OCI-LY7 (cell line): ENCODE data around the gene TMEM80. TPM values are rescaled to one million over a fixed set of nuclear protein-coding genes. Genes with fewer than 3 reads are reported as not detected.

Source experiments
- BruUV-seq: library from RNA; stranded (reverse); fragments of 400-500 nt; replicated peaks from 2 replicates; lab custom pipeline; 2021; lab: Mats Ljungman, UMichigan
- CTCF ChIA-PET: fragments of 300-600 bp; sonication (Branson Sonifier 250); formaldehyde crosslinking; loops from one replicate; lab custom pipeline; 2022; ENCODE audit warnings: antibody characterized with exemption; ENCODE audit not compliant: unreplicated experiment; lab: Charles Lee
- POLR2A ChIA-PET: fragments of 300-600 bp; sonication (Branson Sonifier 250); formaldehyde crosslinking; loops from one replicate; lab custom pipeline; 2022; ENCODE audit warnings: antibody characterized with exemption; lab: Charles Lee
- DNase-seq: peaks from one replicate; pipeline ENCODE4 v3.0.0-alpha.2; 2015; ENCODE audit warnings: low spot score
- H2AFZ ChIP-seq: fragments of 200-600 bp; sonication (generic), shearing (Covaris generic); 2 replicates; pipeline ENCODE4 v1.6.1; 2014; ENCODE audit warnings: mild to moderate bottlenecking, antibody characterized with exemption, low read length, moderate library complexity
- H3K27ac ChIP-seq: fragments of 200-600 bp; sonication (generic); 2 replicates; pipeline ENCODE4 v1.5.1; 2014; ENCODE audit warnings: mixed run types, low read depth, mild to moderate bottlenecking, moderate library complexity, low read length, inconsistent platforms; ENCODE audit not compliant: poor library complexity, severe bottlenecking
- H3K36me3 ChIP-seq: fragments of 200-600 bp; sonication (generic); 2 replicates; pipeline ENCODE4 v1.6.1; 2014; ENCODE audit warnings: mild to moderate bottlenecking, antibody characterized with exemption, low read length, moderate library complexity, mixed read lengths; ENCODE audit not compliant: insufficient read depth
- H3K4me1 ChIP-seq: fragments of 200-600 bp; sonication (generic); 2 replicates; pipeline ENCODE4 v1.5.1; 2014; ENCODE audit warnings: mild to moderate bottlenecking, low read length; ENCODE audit not compliant: insufficient read depth, poor library complexity, severe bottlenecking
- H3K4me2 ChIP-seq: fragments of 200-600 bp; sonication (generic); 2 replicates; pipeline ENCODE4 v1.6.1; 2014; ENCODE audit warnings: mild to moderate bottlenecking, low read length
- H3K4me3 ChIP-seq: fragments of 200-600 bp; sonication (generic); 2 replicates; pipeline ENCODE4 v1.5.1; 2014; ENCODE audit warnings: mild to moderate bottlenecking, low read depth, low read length; ENCODE audit not compliant: poor library complexity, severe bottlenecking
- H3K79me2 ChIP-seq: fragments of 200-600 bp; sonication (generic); 2 replicates; pipeline ENCODE4 v1.6.1; 2016; ENCODE audit warnings: low read depth, mild to moderate bottlenecking, low read length, moderate library complexity, mixed read lengths; ENCODE audit not compliant: insufficient read depth
- H3K9me2 ChIP-seq: fragments of 200-600 bp; sonication (generic); 2 replicates; pipeline ENCODE4 v1.6.1; 2016; ENCODE audit warnings: mild to moderate bottlenecking, low read length, mixed read lengths; ENCODE audit not compliant: insufficient read depth
- H3K9me3 ChIP-seq: fragments of 200-600 bp; sonication (generic); 2 replicates; pipeline ENCODE4 v1.6.1; 2014; ENCODE audit warnings: mild to moderate bottlenecking, mixed run types, low read length, mixed read lengths
- H4K20me1 ChIP-seq: fragments of 200-600 bp; sonication (generic); 2 replicates; pipeline ENCODE4 v1.6.1; 2014; ENCODE audit warnings: mild to moderate bottlenecking, antibody characterized with exemption, low read length, moderate library complexity, mixed read lengths; ENCODE audit not compliant: insufficient read depth
- EZH2phosphoT487 ChIP-seq: fragments of 200-600 bp; sonication (generic); IDR thresholded peaks from 2 replicates; pipeline ENCODE4 v1.6.1; 2018; ENCODE audit warnings: low read depth, borderline replicate concordance, mild to moderate bottlenecking, mixed run types, antibody characterized with exemption, low read length, moderate library complexity, mixed read lengths
- intact Hi-C: fragments of 100-400 bp; cut with micrococcal nuclease; formaldehyde crosslinking; loops from one replicate; pipeline ENCODE4 v1.10.0; 2022; ENCODE audit not compliant: unreplicated experiment
- total RNA-seq, 2 experiments: library from RNA; depleted of rRNA in 1 of 2; stranded (reverse); fragments of >200 nt in 1 of 2; shearing (Covaris generic) in 1 of 2; gene quantifications; 2 replicates each; pipeline ENCODE4 v1.2.3, GENCODE V29; 2014 to 2022
- TF ChIP-seq, protein P1 (sequence below): fragments of 200-600 bp; sonication (generic); conservative IDR thresholded peaks from 2 replicates; pipeline ENCODE4 v1.5.1; 2014; ENCODE audit warnings: mild to moderate bottlenecking, antibody characterized with exemption, low read length, moderate library complexity, mixed read lengths

TMEM80 gene
- total RNA-seq, 2 experiments from 2014 or later = 52.7 to 52.8 TPM

- no TSS peak for BruUV-seq
- DNase-seq = no peak
Observed at GRCh38 chr11:706439-706956, 10.9 kb downstream of the TMEM80 start.

DNA sequence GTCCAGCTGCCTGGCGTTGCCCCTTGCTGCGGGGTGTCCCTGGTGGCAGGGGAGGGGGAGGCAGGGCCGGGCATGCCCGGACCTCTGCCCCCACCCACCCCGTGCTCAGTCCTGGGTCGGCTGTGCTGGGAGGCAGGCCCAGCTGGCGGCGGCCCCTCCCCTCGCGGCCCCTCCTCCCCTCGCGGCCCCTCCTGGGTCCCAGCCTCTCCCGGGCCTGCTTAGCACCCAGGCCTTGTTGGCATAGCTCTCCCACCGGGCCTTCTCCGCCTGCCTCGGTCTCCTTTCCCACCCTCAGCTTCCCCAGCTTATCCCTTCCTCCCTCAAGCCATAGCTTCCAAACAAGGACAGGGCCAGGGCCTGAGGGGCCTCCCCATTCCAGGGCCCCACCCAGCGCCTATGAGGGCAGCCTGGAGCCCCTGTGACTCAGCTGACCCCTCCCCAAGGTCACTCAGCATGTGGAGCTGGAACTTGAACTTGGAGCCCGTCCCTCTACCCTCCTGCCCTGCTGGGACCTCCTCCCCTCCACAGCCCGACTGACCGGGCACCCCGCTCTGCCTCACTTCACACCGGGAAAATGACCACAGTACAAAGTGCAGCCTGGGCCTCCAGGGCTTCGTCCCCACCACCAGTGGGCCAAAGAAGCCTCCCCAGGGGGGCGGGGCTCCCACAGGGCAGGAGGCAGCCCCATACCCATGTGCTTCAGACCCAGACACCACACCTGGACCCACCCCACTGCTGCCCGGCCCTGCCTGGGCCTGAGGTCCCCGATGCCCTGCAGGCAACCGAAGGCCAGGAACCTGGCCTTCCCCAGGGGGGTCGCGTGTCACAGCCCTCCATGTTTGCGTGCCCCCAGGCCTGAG is 11.6 kb downstream of the TMEM80 start:
- ChIA-PET POLR2A (no interaction called here), CTCF (no interaction called here)
- Histone ChIP-seq H3K27ac (no peak overlapping the region), H3K4me2 (no peak overlapping the region), H3K36me3 (peaks cover 2% of the 10 kb centered on the region; the same call in 1 of the 2 replicates), H3K4me1 (no peaks in the 10 kb centered on the region), H4K20me1 (no peaks in the 10 kb centered on the region), H2AFZ (no peak overlapping the region), H3K9me2 (no peaks in the 10 kb centered on the region), H3K9me3 (no peaks in the 10 kb centered on the region), H3K4me3 (no peak overlapping the region), H3K79me2 (no peaks in the 10 kb centered on the region)
- no TSS peak for BruUV-seq
- TF ChIP-seq, protein P1, sequence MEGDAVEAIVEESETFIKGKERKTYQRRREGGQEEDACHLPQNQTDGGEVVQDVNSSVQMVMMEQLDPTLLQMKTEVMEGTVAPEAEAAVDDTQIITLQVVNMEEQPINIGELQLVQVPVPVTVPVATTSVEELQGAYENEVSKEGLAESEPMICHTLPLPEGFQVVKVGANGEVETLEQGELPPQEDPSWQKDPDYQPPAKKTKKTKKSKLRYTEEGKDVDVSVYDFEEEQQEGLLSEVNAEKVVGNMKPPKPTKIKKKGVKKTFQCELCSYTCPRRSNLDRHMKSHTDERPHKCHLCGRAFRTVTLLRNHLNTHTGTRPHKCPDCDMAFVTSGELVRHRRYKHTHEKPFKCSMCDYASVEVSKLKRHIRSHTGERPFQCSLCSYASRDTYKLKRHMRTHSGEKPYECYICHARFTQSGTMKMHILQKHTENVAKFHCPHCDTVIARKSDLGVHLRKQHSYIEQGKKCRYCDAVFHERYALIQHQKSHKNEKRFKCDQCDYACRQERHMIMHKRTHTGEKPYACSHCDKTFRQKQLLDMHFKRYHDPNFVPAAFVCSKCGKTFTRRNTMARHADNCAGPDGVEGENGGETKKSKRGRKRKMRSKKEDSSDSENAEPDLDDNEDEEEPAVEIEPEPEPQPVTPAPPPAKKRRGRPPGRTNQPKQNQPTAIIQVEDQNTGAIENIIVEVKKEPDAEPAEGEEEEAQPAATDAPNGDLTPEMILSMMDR = no peak
- TF ChIP-seq EZH2phosphoT487 = no peak
- no peak for DNase-seq
- intact Hi-C loops = no loop called here

More at GRCh38 chr11:706439-706956, 10.9 kb downstream of the TMEM80 start:
- Histone ChIP-seq H3K36me3 (peaks cover 3% of the 10 kb centered on the region; the same call in 1 of the 2 replicates), H3K4me3 (no peak overlapping the region), H3K79me2 (no peaks in the 10 kb centered on the region), H3K4me1 (no peaks in the 10 kb centered on the region), H4K20me1 (no peaks in the 10 kb centered on the region), H3K9me2 (no peaks in the 10 kb centered on the region), H3K9me3 (no peaks in the 10 kb centered on the region), H3K27ac (no peak overlapping the region), H3K4me2 (no peak overlapping the region), H2AFZ (no peak overlapping the region)
- intact Hi-C loops = no loop called here
- POLR2A ChIA-PET = no interaction called here
- CTCF ChIA-PET = no interaction called here
- no peak for TF ChIP-seq EZH2phosphoT487

- H3K27ac ChIP-seq = no peak overlapping the region
- intact Hi-C loops = no loop called here
- no TSS peak for BruUV-seq
- H3K4me3 ChIP-seq = no peak overlapping the region
- TF ChIP-seq EZH2phosphoT487 = no peak
- TF ChIP-seq, protein P1 = no peak
- no peaks in the 10 kb centered on the region for H3K9me2 ChIP-seq
- no peak overlapping the region for H2AFZ ChIP-seq
- no peaks in the 10 kb centered on the region for H4K20me1 ChIP-seq
- no peaks in the 10 kb centered on the region for H3K79me2 ChIP-seq
- no peak overlapping the region for H3K4me2 ChIP-seq
- no peaks in the 10 kb centered on the region for H3K9me3 ChIP-seq
- DNase-seq = no peak
- no peaks in the 10 kb centered on the region; the same call in 1 of the 2 replicates for H3K36me3 ChIP-seq
- H3K4me1 ChIP-seq = no peaks in the 10 kb centered on the region
- ChIA-PET POLR2A (no interaction called here), CTCF (no interaction called here)
Observed at GRCh38 chr11:707817-708420, 12.3 kb downstream of the TMEM80 start.
